B cell (primary cell): Measurements from ENCODE around the gene TLL1. TPM values are rescaled to one million over a fixed set of nuclear protein-coding genes. Genes with fewer than 3 reads are reported as not detected.

Source experiments
- ATAC-seq: fragments of 200-7000 bp; cut with Tn5 transposase; one replicate; pipeline ENCODE4 v1.10.0; 2021; ENCODE audit warnings: low read depth, mild to moderate bottlenecking, moderate number of reproducible peaks, moderate library complexity
- CTCF ChIA-PET: fragments of 350-600 bp; sonication (Branson Sonifier 250); formaldehyde crosslinking; loops from one replicate; lab custom pipeline; 2021; ENCODE audit warnings: antibody characterized with exemption, inconsistent platforms; lab: Charles Lee
- POLR2A ChIA-PET: fragments of 350-600 bp; sonication (Branson Sonifier 250); formaldehyde crosslinking; loops from one replicate; lab custom pipeline; 2021; ENCODE audit warnings: antibody characterized with exemption; lab: Charles Lee
- DNase-seq: peaks from one replicate; pipeline ENCODE4 v3.0.0; 2013
- H2AFZ ChIP-seq: 2 replicates; pipeline ENCODE4 v1.6.1; 2012; ENCODE audit warnings: mild to moderate bottlenecking, low read depth, low read length; ENCODE audit not compliant: insufficient read depth, poor library complexity, severe bottlenecking
- H3K27ac ChIP-seq, 2 donors: 1 replicate in 1 of 2; 2 replicates in 1 of 2; pipeline ENCODE4 v1.5.1; 2012 to 2013; ENCODE audit warnings: low read length in 2 of 2, mild to moderate bottlenecking in 2 of 2, moderate library complexity in 1 of 2
- H3K27me3 ChIP-seq, 4 experiments: fragments of 200-600 bp in 1 of 4; sonication (generic) in 1 of 4; replicated peaks in 1 of 4; 1 replicate in 2 of 4; 2 replicates in 2 of 4; pipeline versions ENCODE4 v1.6.1 to v1.7.0; 2013 to 2016; ENCODE audit warnings: low read length in 3 of 4, mild to moderate bottlenecking in 2 of 4, mixed read lengths in 1 of 4, moderate library complexity in 1 of 4; ENCODE audit not compliant: insufficient read depth in 4 of 4, control insufficient read depth in 3 of 4; ENCODE audit errors: control extremely low read depth in 1 of 4
- H3K36me3 ChIP-seq, 2 experiments: replicated peaks in 1 of 2; 1 replicate in 1 of 2; 2 replicates in 1 of 2; pipeline versions ENCODE4 v1.6.1 to v1.7.1; 2013; ENCODE audit warnings: low read length in 1 of 2; ENCODE audit not compliant: insufficient read depth in 2 of 2, control insufficient read depth in 1 of 2; ENCODE audit errors: control extremely low read depth in 1 of 2, extremely low read depth in 1 of 2
- H3K4me1 ChIP-seq, 2 donors: fragments of 200-600 bp in 1 of 2; sonication (generic) in 1 of 2; 1 replicate in 1 of 2; 2 replicates in 1 of 2; pipeline versions ENCODE4 v1.5.1 to v1.6.1; 2013 to 2017; ENCODE audit warnings: low read length in 2 of 2; ENCODE audit not compliant: control insufficient read depth in 2 of 2, insufficient read depth in 2 of 2
- H3K4me2 ChIP-seq: replicated peaks from 2 replicates; pipeline ENCODE3; 2012; ENCODE audit warnings: mild to moderate bottlenecking, low read depth, low read length; ENCODE audit not compliant: poor library complexity, severe bottlenecking
- H3K4me3 ChIP-seq, 5 experiments: fragments of 200-600 bp in 1 of 5; sonication (generic) in 1 of 5; 1 replicate in 3 of 5; 2 replicates in 2 of 5; pipeline versions ENCODE4 v1.5.1 to v1.7.0; 2011 to 2016; ENCODE audit warnings: low read length in 4 of 5, mild to moderate bottlenecking in 4 of 5, low read depth in 2 of 5, control low read depth in 1 of 5, moderate library complexity in 1 of 5; ENCODE audit not compliant: insufficient read depth in 1 of 5; ENCODE audit errors: control extremely low read depth in 1 of 5, extremely low read depth in 1 of 5
- H3K79me2 ChIP-seq: fragments of 200-600 bp; sonication (generic); one replicate; pipeline ENCODE4 v1.6.0; 2016; ENCODE audit warnings: low read length; ENCODE audit not compliant: control insufficient read depth, insufficient read depth
- H3K9ac ChIP-seq: fragments of 200-600 bp; sonication (generic); 2 replicates; pipeline ENCODE4 v1.6.1; 2017; ENCODE audit warnings: mild to moderate bottlenecking, low read length, moderate library complexity
- H3K9me3 ChIP-seq, 3 donors: one replicate each; pipeline versions ENCODE4 v1.6.1 to v1.7.1; 2013; ENCODE audit warnings: low read length in 2 of 3; ENCODE audit not compliant: control insufficient read depth in 2 of 3, insufficient read depth in 1 of 3; ENCODE audit errors: control extremely low read depth in 1 of 3
- H4K20me1 ChIP-seq: 2 replicates; pipeline ENCODE4 v1.6.0; 2012; ENCODE audit warnings: mild to moderate bottlenecking, low read length; ENCODE audit not compliant: insufficient read depth, control insufficient read depth, poor library complexity, severe bottlenecking
- H3K27ac Mint-ChIP-seq: one replicate; pipeline ENCODE4 v1.8.0; 2021; ENCODE audit warnings: mixed read lengths
- H3K27me3 Mint-ChIP-seq: one replicate; pipeline ENCODE4 v1.8.0; 2021; ENCODE audit warnings: mixed read lengths
- H3K4me1 Mint-ChIP-seq: one replicate; pipeline ENCODE4 v1.8.0; 2021; ENCODE audit warnings: mixed read lengths
- H3K4me3 Mint-ChIP-seq: one replicate; pipeline ENCODE4 v1.8.0; 2021; ENCODE audit warnings: mixed read lengths
- H3K9me3 Mint-ChIP-seq: one replicate; pipeline ENCODE4 v1.8.0; 2022; ENCODE audit warnings: mixed read lengths; ENCODE audit not compliant: insufficient read depth
- CTCF ChIP-seq: fragments of 200-600 bp; IDR thresholded peaks from one replicate; pipeline ENCODE4 v1.8.0; 2022; ENCODE audit warnings: antibody characterized with exemption, mild to moderate bottlenecking
- EZH2 ChIP-seq: IDR thresholded peaks from 2 replicates; pipeline ENCODE4 v1.6.1; 2012; ENCODE audit warnings: borderline replicate concordance, low read depth, mild to moderate bottlenecking, moderate library complexity, low read length; ENCODE audit not compliant: insufficient read depth, poor library complexity, severe bottlenecking
- WGBS: methylation state at CpG from one replicate; pipeline ENCODE4 v1.1.5; 2013; ENCODE audit warnings: missing lambda C conversion rate; ENCODE audit not compliant: insufficient coverage; 5-methylcytosine and 5-hydroxymethylcytosine counted together
- intact Hi-C: fragments of 100-400 bp; cut with micrococcal nuclease; formaldehyde crosslinking; loops from one replicate; pipeline ENCODE4 v1.10.0; 2022
- polyA plus RNA-seq: library from polyadenylated mRNA; depleted of rRNA; stranded (reverse); fragments of >200 nt; gene quantifications from 2 replicates; pipeline ENCODE4 v1.2.3, GENCODE V29; 2012
- total RNA-seq, 2 donors: library from RNA; stranded (reverse); fragments of 120-200 nt in 1 of 2; gene quantifications; 1 replicate in 1 of 2; 2 replicates in 1 of 2; pipeline versions ENCODE4 v1.2.3 to v1.2.4, GENCODE V29; 2013 to 2022

Gene TLL1
- total and polyA plus RNA-seq, 2 donors (not counting 1 experiment from before 2014, with no cell fraction given): not detected

GRCh38 chr4:165921546-165921945 is 48.5 kb downstream of the TLL1 start:
- no peaks in the 10 kb centered on the region for H3K4me1 Mint-ChIP-seq
- intact Hi-C loops: no loop called here
- POLR2A ChIA-PET: no interaction called here
- no peaks in the 10 kb centered on the region for H4K20me1 ChIP-seq
- H3K27ac Mint-ChIP-seq: no peak overlapping the region
- H3K9me3 ChIP-seq: no peaks in the 10 kb centered on the region
- H3K27ac ChIP-seq: no peak overlapping the region
- ATAC-seq: no peak
- H3K4me3 Mint-ChIP-seq: no peak overlapping the region
- H2AFZ ChIP-seq: no peak overlapping the region
- no peaks in the 10 kb centered on the region for H3K27me3 ChIP-seq
- H3K79me2 ChIP-seq: no peaks in the 10 kb centered on the region
- H3K9me3 Mint-ChIP-seq: no peaks in the 10 kb centered on the region
- no peaks in the 10 kb centered on the region for H3K4me1 ChIP-seq
- no peak overlapping the region for H3K9ac ChIP-seq
- 69% methylated on average over 2 of the region's 3 CpGs for WGBS
- H3K4me2 ChIP-seq: no peak overlapping the region
- no peak for DNase-seq
- no peaks in the 10 kb centered on the region for H3K27me3 Mint-ChIP-seq
- TF ChIP-seq CTCF: no peak
- H3K36me3 ChIP-seq: no peaks in the 10 kb centered on the region
- CTCF ChIA-PET: no interaction called here
- H3K4me3 ChIP-seq: no peak overlapping the region

DNA sequence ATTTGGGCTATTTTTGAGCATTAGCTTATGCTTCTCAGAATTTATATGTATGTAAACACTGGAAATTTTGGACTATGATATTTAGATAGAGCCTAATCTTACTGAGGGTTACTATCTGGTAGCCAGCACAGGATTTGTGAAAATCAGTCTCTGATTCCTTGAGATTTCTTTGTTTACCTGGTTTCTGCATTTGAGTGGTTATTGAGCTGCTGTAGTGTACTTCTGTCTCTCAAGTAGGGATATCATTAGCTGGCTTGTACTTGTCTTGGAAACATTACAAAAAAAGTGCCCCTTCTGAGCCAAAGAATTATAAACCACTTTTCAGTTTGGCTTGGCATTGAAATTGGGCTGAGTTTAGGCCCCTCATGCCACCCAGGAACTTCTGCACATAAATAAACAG is 49.7 kb downstream of the TLL1 start:
- no peak overlapping the region for H3K27ac ChIP-seq

More for the DNA sequence above, 49.7 kb downstream of the TLL1 start:
- H4K20me1 ChIP-seq: no peaks in the 10 kb centered on the region
- ChIA-PET CTCF (no interaction called here), POLR2A (no interaction called here)
- H2AFZ ChIP-seq: no peak overlapping the region
- Mint-ChIP-seq H3K9me3 (no peaks in the 10 kb centered on the region), H3K27ac (no peak overlapping the region), H3K27me3 (no peaks in the 10 kb centered on the region), H3K4me3 (no peak overlapping the region), H3K4me1 (no peaks in the 10 kb centered on the region)
- no peaks in the 10 kb centered on the region for H3K27me3 ChIP-seq
- DNase-seq: no peak
- no peak overlapping the region for H3K9ac ChIP-seq
- intact Hi-C loops: no loop called here
- H3K36me3 ChIP-seq: no peaks in the 10 kb centered on the region
- no peaks in the 10 kb centered on the region for H3K4me1 ChIP-seq
- H3K4me2 ChIP-seq: no peak overlapping the region
- H3K9me3 ChIP-seq: no peaks in the 10 kb centered on the region
- no peaks in the 10 kb centered on the region for H3K79me2 ChIP-seq
- no peak for TF ChIP-seq EZH2
- no peak for TF ChIP-seq CTCF
- no peak overlapping the region for H3K4me3 ChIP-seq
- ATAC-seq: no peak
